ENCODE measurements around the gene C1QL1. TPM values are rescaled to one million over a fixed set of nuclear protein-coding genes. Genes with fewer than 3 reads are reported as not detected.

The C1QL1 gene
- total and polyA plus RNA-seq, 2 of the 13 experiments (the other 11 are each of a cell fraction or from before 2014, with no cell fraction given) = 0.11 TPM

DNA sequence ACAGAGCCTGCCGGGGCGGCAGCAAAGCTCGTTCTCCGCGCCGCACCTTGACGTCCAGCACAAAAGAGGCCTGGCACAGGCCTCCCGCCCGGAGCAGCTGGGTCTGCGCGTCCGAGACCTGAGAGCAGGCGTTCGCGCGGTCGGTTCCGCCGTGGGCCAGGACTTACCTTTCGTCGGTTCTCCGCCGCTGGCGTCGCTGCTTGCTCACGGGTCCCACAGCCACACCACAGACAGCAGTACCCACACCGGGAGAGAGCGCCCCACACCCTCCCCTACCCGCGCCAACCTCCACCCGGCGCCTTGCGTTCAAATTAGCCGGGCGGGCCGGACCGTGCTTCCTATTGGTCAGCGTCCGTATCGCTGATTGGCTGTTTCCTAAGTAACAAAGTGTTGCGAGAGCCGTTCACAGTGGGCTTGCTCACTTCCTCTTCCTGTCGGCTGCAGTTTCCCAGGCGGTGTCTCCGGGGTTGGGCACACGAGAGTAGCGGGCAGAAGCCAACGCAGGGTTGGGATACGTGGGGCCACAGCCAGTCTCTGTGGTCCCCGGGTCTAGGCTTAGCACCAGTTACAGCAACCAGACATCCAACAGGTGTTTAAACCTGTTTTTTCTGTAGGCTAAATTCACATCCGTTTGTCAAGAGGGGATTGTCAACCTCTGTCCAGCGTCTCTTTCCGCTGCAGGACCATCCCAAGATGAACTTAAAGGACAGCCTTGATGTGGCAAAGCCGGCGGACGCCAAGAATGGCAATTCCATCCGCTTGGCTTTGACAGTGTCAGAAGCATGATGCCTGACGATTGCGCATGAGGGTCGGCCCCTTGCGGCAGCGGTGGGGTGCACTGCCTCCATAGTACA is 20.4 kb downstream of the C1QL1 start, which contains the start of gene KIF18B (continued):
- TF ChIP-seq HNRNPUL1 (IDR thresholded peaks at IDR 0.05; ENCODE audit: low read depth, low read length) = no peak
- TF ChIP-seq, protein P1, sequence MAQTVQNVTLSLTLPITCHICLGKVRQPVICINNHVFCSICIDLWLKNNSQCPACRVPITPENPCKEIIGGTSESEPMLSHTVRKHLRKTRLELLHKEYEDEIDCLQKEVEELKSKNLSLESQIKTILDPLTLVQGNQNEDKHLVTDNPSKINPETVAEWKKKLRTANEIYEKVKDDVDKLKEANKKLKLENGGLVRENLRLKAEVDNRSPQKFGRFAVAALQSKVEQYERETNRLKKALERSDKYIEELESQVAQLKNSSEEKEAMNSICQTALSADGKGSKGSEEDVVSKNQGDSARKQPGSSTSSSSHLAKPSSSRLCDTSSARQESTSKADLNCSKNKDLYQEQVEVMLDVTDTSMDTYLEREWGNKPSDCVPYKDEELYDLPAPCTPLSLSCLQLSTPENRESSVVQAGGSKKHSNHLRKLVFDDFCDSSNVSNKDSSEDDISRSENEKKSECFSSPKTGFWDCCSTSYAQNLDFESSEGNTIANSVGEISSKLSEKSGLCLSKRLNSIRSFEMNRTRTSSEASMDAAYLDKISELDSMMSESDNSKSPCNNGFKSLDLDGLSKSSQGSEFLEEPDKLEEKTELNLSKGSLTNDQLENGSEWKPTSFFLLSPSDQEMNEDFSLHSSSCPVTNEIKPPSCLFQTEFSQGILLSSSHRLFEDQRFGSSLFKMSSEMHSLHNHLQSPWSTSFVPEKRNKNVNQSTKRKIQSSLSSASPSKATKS (CRISPR knock-in tag; IDR thresholded peaks at IDR 0.05) = no peak
- TF ChIP-seq, protein P2, sequence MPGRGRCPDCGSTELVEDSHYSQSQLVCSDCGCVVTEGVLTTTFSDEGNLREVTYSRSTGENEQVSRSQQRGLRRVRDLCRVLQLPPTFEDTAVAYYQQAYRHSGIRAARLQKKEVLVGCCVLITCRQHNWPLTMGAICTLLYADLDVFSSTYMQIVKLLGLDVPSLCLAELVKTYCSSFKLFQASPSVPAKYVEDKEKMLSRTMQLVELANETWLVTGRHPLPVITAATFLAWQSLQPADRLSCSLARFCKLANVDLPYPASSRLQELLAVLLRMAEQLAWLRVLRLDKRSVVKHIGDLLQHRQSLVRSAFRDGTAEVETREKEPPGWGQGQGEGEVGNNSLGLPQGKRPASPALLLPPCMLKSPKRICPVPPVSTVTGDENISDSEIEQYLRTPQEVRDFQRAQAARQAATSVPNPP (CRISPR knock-in tag; IDR thresholded peaks at IDR 0.05) = peak; percentile 40; the same call in 1 of the 2 replicates
- TF ChIP-seq NFYC (CRISPR knock-in tag; IDR thresholded peaks at IDR 0.05) = peak; percentile 97
- no peak for TF ChIP-seq ZNF780A (CRISPR knock-in tag; IDR thresholded peaks at IDR 0.05)
- TF ChIP-seq, protein P3, sequence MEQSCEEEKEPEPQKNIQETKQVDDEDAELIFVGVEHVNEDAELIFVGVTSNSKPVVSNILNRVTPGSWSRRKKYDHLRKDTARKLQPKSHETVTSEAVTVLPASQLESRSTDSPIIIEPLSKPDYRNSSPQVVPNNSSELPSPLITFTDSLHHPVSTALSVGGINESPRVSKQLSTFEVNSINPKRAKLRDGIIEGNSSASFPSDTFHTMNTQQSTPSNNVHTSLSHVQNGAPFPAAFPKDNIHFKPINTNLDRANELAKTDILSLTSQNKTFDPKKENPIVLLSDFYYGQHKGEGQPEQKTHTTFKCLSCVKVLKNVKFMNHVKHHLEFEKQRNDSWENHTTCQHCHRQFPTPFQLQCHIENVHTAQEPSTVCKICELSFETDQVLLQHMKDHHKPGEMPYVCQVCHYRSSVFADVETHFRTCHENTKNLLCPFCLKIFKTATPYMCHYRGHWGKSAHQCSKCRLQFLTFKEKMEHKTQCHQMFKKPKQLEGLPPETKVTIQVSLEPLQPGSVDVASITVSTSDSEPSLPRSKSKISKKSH (CRISPR knock-in tag; IDR thresholded peaks at IDR 0.05; ENCODE audit: borderline replicate concordance) = peak; percentile 85; the same call in 1 of the 2 replicates
- no peak for TF ChIP-seq ZNF44 (CRISPR knock-in tag; IDR thresholded peaks at IDR 0.05)
- no peak for TF ChIP-seq ZNF644 (CRISPR knock-in tag; IDR thresholded peaks at IDR 0.05; ENCODE audit: low read depth)
- TF ChIP-seq, protein P4, sequence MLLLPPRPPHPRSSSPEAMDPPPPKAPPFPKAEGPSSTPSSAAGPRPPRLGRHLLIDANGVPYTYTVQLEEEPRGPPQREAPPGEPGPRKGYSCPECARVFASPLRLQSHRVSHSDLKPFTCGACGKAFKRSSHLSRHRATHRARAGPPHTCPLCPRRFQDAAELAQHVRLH (CRISPR knock-in tag; IDR thresholded peaks at IDR 0.05; ENCODE audit: borderline replicate concordance, low read depth) = peak; percentile 78; the same call in 1 of the 2 replicates
- no peak for TF ChIP-seq ZNF496 (CRISPR knock-in tag; IDR thresholded peaks at IDR 0.05; ENCODE audit: insufficient replicate concordance)
- TF ChIP-seq SRY (CRISPR knock-in tag; IDR thresholded peaks at IDR 0.05) = peak; percentile 52; the same call in 1 of the 2 replicates
- TF ChIP-seq IRF2 (CRISPR knock-in tag; IDR thresholded peaks at IDR 0.05) = peak; percentile 85
- 0 out of 2 replicates have a peak, but pooled peaks have one; percentile 1 for TF ChIP-seq FOXO1 (CRISPR knock-in tag; IDR thresholded peaks at IDR 0.05)
- no peak; the same call in 1 of the 2 replicates for TF ChIP-seq AHR (CRISPR knock-in tag; IDR thresholded peaks at IDR 0.05)
- TF ChIP-seq ZNF432 (CRISPR knock-in tag; IDR thresholded peaks at IDR 0.05; ENCODE audit: borderline replicate concordance) = no peak
- TF ChIP-seq RAD51 (IDR thresholded peaks at IDR 0.05; ENCODE audit: borderline replicate concordance) = no peak
- peak; percentile 85; the same call in 1 of the 2 replicates for TF ChIP-seq ZNF558 (CRISPR knock-in tag; IDR thresholded peaks at IDR 0.05; ENCODE audit: borderline replicate concordance)
- peak; percentile 64; the same call in 1 of the 2 replicates for TF ChIP-seq TBX2 (CRISPR knock-in tag; IDR thresholded peaks at IDR 0.05; ENCODE audit: borderline replicate concordance)
- no peak for TF ChIP-seq ZFP41 (CRISPR knock-in tag; IDR thresholded peaks at IDR 0.05; ENCODE audit: borderline replicate concordance)
- TF ChIP-seq, protein P5, sequence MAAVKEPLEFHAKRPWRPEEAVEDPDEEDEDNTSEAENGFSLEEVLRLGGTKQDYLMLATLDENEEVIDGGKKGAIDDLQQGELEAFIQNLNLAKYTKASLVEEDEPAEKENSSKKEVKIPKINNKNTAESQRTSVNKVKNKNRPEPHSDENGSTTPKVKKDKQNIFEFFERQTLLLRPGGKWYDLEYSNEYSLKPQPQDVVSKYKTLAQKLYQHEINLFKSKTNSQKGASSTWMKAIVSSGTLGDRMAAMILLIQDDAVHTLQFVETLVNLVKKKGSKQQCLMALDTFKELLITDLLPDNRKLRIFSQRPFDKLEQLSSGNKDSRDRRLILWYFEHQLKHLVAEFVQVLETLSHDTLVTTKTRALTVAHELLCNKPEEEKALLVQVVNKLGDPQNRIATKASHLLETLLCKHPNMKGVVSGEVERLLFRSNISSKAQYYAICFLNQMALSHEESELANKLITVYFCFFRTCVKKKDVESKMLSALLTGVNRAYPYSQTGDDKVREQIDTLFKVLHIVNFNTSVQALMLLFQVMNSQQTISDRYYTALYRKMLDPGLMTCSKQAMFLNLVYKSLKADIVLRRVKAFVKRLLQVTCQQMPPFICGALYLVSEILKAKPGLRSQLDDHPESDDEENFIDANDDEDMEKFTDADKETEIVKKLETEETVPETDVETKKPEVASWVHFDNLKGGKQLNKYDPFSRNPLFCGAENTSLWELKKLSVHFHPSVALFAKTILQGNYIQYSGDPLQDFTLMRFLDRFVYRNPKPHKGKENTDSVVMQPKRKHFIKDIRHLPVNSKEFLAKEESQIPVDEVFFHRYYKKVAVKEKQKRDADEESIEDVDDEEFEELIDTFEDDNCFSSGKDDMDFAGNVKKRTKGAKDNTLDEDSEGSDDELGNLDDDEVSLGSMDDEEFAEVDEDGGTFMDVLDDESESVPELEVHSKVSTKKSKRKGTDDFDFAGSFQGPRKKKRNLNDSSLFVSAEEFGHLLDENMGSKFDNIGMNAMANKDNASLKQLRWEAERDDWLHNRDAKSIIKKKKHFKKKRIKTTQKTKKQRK (IDR thresholded peaks at IDR 0.05; ENCODE audit: low read length) = no peak

Measured in HepG2 (cell line).